ENCODE data around the gene CLCF1. TPM values are rescaled to one million over a fixed set of nuclear protein-coding genes. Genes with fewer than 3 reads are reported as not detected.

CLCF1 gene
- total and polyA plus RNA-seq, 8 donors, result 2.6 to 69.2 (median 5.4) TPM; not detected in 1

GRCh38 chr11:67332081-67332691 lies 41.2 kb downstream of the CLCF1 start:
- TF ChIP-seq, protein P1, sequence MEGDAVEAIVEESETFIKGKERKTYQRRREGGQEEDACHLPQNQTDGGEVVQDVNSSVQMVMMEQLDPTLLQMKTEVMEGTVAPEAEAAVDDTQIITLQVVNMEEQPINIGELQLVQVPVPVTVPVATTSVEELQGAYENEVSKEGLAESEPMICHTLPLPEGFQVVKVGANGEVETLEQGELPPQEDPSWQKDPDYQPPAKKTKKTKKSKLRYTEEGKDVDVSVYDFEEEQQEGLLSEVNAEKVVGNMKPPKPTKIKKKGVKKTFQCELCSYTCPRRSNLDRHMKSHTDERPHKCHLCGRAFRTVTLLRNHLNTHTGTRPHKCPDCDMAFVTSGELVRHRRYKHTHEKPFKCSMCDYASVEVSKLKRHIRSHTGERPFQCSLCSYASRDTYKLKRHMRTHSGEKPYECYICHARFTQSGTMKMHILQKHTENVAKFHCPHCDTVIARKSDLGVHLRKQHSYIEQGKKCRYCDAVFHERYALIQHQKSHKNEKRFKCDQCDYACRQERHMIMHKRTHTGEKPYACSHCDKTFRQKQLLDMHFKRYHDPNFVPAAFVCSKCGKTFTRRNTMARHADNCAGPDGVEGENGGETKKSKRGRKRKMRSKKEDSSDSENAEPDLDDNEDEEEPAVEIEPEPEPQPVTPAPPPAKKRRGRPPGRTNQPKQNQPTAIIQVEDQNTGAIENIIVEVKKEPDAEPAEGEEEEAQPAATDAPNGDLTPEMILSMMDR (IDR thresholded peaks at IDR 0.05), result no peak
- no peak for TF ChIP-seq EP300 (IDR thresholded peaks at IDR 0.05)
- TF ChIP-seq POLR2AphosphoS5 (IDR thresholded peaks at IDR 0.05), result no peak
- no peak for TF ChIP-seq POLR2A (IDR thresholded peaks at IDR 0.05)
- 86 to 89% (median 89%) methylated on average over 6 of the region's 6 CpGs for WGBS, 5 donors
- H3K27ac ChIP-seq, result no peak overlapping the region

GRCh38 chr11:67323526-67323925 lies 49.9 kb downstream of the CLCF1 start:
- no peaks in the 10 kb centered on the region for H3K9me3 ChIP-seq

More at GRCh38 chr11:67332081-67332691, 41.2 kb downstream of the CLCF1 start:
- H3K4me1 ChIP-seq, result no peaks in the 10 kb centered on the region
- no peak overlapping the region for H3K4me3 ChIP-seq
- H3K9me3 ChIP-seq, result no peaks in the 10 kb centered on the region
- intact Hi-C loops (cut with DNase I; ENCODE audit: low total_unique reads), result no loop called here
- H3K36me3 ChIP-seq, result peaks cover 0 to 31% (median 18%) of the 10 kb centered on the region in 4 donors
- no peak for DNase-seq
- no peaks in the 10 kb centered on the region for H3K27me3 ChIP-seq

DNA sequence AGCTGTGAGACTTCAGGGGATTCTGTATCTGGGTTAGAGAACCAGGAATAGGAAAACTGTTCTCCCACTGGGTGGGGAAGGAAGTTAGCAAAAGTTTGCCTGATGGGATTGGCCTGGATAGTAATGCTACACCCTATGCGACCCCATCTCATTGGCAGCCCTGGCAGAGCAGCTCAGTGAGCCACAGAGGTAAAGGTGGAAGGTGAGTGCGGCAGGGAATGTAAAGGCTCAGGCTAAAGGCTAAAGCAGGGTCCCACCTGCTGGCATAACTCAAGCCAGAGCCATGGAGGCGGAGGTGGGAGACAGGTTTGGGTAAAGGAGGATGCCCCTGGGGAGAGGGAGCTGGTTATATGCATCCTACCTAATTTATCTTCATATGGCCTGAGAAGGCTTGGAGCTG lies 51.3 kb downstream of the CLCF1 start:
- TF ChIP-seq EP300 (IDR thresholded peaks at IDR 0.05) (no peak), POLR2AphosphoS5 (IDR thresholded peaks at IDR 0.05) (no peak), POLR2A (IDR thresholded peaks at IDR 0.05) (no peak)
- TF ChIP-seq, protein P1 (IDR thresholded peaks at IDR 0.05), result no peak
- Histone ChIP-seq H3K36me3 (peaks cover 0 to 15% (median 3%) of the 10 kb centered on the region in 4 donors), H3K4me1 (peaks cover 11 to 35% (median 21%) of the 10 kb centered on the region in 4 donors), H3K27me3 (no peaks in the 10 kb centered on the region), H3K27ac (no peak overlapping the region), H3K4me3 (no peak overlapping the region), H3K9me3 (no peaks in the 10 kb centered on the region)
- intact Hi-C loops (cut with DNase I; ENCODE audit: low total_unique reads), result no loop called here
- 86 to 97% (median 94%) methylated on average over 3 of the region's 3 CpGs for WGBS, 5 donors
- no peak for DNase-seq

More at GRCh38 chr11:67323526-67323925, 49.9 kb downstream of the CLCF1 start:
- intact Hi-C loops (cut with DNase I; ENCODE audit: low total_unique reads), result no loop called here
- Histone ChIP-seq H3K27ac (no peak overlapping the region), H3K4me3 (no peak overlapping the region), H3K36me3 (peaks cover 0 to 15% (median 3%) of the 10 kb centered on the region in 4 donors), H3K4me1 (peaks cover 5 to 28% (median 15%) of the 10 kb centered on the region in 4 donors), H3K27me3 (no peaks in the 10 kb centered on the region)
- no peak for TF ChIP-seq POLR2A (IDR thresholded peaks at IDR 0.05)
- no peak for TF ChIP-seq POLR2AphosphoS5 (IDR thresholded peaks at IDR 0.05)
- TF ChIP-seq, protein P1 (IDR thresholded peaks at IDR 0.05), result no peak
- TF ChIP-seq EP300 (IDR thresholded peaks at IDR 0.05), result no peak
- 38 to 75% (median 60%) methylated on average over 7 of the region's 7 CpGs for WGBS, 5 donors
- no peak for DNase-seq

DNA sequence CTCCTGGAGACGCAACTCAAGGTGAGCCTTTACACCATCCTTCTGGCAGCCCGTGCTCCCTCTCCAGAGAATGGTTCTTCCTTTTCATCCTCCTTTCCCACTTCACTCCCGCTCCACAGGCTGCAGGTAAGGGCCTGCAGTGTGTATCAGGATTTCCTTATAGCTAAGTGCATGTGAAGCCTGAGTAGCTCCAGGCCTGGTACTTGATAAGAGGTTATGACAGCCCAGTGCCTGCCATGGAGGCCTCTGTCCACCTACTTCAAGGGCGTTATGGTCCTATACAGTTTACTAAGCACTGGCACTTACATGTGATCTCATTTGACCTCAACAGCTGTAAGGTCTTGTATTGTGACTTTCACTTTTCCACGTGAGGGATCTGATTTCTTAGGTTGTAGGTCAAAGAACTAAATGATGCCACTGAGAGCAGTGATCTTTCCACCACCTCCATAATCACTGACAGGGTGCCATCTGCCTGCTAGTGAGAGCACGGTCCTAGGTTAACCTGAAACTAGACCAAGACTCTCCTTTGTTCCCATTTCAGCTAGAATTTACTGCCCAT lies 52.0 kb downstream of the CLCF1 start:
- Histone ChIP-seq H3K27ac (no peak overlapping the region), H3K4me3 (no peak overlapping the region), H3K27me3 (no peaks in the 10 kb centered on the region), H3K4me1 (peaks cover 11 to 38% (median 26%) of the 10 kb centered on the region in 4 donors), H3K9me3 (no peaks in the 10 kb centered on the region), H3K36me3 (peaks cover 0 to 15% (median 3%) of the 10 kb centered on the region in 4 donors)
- no peak for TF ChIP-seq POLR2AphosphoS5 (IDR thresholded peaks at IDR 0.05)
- TF ChIP-seq, protein P1 (IDR thresholded peaks at IDR 0.05), result no peak
- no peak for TF ChIP-seq POLR2A (IDR thresholded peaks at IDR 0.05)
- TF ChIP-seq EP300 (IDR thresholded peaks at IDR 0.05), result no peak
- no peak for DNase-seq
- WGBS, 5 donors, result 73 to 77% (median 74%) methylated on average over 6 of the region's 6 CpGs
- intact Hi-C loops (cut with DNase I; ENCODE audit: low total_unique reads), result no loop called here

Measured in stomach (tissue), 9 donors.